Mononuclear cell (primary cell): ENCODE results near the gene MTCL1. TPM values are rescaled to one million over a fixed set of nuclear protein-coding genes. Genes with fewer than 3 reads are reported as not detected.

Experiments
- H3K27me3 ChIP-seq: 2 replicates; pipeline ENCODE4 v1.6.0; 2011; ENCODE audit warnings: low read length, control low read depth; ENCODE audit not compliant: insufficient read depth
- H3K4me1 ChIP-seq: 2 replicates; pipeline ENCODE4 v1.5.1; 2011; ENCODE audit warnings: mild to moderate bottlenecking, low read length, control low read depth; ENCODE audit not compliant: insufficient read depth
- H3K4me3 ChIP-seq: 2 replicates; pipeline ENCODE4 v1.5.1; 2011; ENCODE audit warnings: mild to moderate bottlenecking, low read length, moderate library complexity
- H3K9me3 ChIP-seq: 2 replicates; pipeline ENCODE4 v1.5.1; 2011; ENCODE audit warnings: low read depth, mild to moderate bottlenecking, control low read depth, low read length
- total RNA-seq: library from RNA; depleted of rRNA; stranded (reverse); fragments of >200 nt; gene quantifications from one replicate; pipeline ENCODE4 v1.2.3, GENCODE V29; 2012

MTCL1 gene
- total RNA-seq, 1 donor, result 0.63 TPM

DNA sequence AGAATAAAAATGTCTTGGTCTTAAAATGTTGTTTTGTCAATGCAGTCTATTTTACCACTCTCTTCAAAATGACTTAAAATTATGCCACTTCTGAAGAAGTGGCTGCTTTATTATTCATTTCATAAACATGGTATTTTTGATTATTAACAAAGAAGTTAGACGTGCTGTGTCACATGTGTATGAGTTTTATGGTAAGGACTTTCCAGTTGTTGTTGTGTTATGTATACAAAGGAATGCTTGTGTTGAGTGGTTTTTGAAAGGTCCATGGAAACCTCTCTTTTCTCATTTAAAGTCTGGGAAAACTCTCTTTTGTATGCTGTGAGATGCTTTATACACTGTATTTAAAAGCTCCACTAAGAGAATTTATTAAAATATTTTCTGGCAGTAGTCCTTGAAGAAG, 116.2 kb downstream of the MTCL1 start:
- no peak overlapping the region for H3K4me3 ChIP-seq
- H3K9me3 ChIP-seq, result no peaks in the 10 kb centered on the region
- H3K27me3 ChIP-seq, result no peaks in the 10 kb centered on the region
- no peaks in the 10 kb centered on the region for H3K4me1 ChIP-seq

DNA sequence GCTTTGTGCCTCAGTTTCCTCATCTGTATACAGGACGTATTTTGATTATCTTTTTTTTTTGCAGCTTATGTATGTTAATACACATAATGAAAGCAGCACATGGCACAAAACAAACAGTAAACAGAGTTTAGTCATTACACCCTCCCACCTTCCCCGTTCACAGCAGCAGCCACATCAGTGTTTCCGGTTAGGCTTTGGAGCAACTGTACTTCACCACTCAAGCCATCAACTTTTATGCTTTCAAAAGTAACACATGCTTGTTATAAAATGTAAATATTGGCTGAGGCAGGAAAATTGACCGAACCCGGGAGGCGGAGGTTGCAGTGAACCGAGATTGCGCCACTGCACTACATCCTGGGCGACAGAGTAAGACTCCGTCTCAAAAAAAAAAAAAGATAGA, 117.3 kb downstream of the MTCL1 start:
- Histone ChIP-seq H3K27me3 (no peaks in the 10 kb centered on the region), H3K4me3 (no peak overlapping the region), H3K9me3 (no peaks in the 10 kb centered on the region), H3K4me1 (no peaks in the 10 kb centered on the region)

DNA sequence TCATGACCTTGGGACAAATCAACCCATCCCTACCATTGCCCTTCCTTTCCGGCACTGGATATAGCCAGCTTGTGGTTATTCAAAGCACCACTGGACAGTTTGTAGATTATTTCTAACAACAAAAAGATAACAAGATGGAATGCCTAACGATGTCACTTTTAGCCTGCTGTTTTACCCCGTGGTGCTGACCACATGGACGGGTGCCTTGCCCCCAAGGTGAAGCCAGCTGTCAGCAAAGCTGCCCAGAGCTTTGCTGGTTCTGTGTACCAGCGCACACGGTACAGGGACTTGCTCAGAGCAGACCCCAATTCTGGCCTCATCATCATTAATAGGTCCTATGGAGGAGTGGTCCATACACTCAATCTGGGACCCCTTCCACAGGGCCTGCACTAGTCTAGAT, 118.2 kb downstream of the MTCL1 start:
- Histone ChIP-seq H3K4me3 (no peak overlapping the region), H3K9me3 (no peaks in the 10 kb centered on the region), H3K27me3 (no peaks in the 10 kb centered on the region), H3K4me1 (no peaks in the 10 kb centered on the region)

DNA sequence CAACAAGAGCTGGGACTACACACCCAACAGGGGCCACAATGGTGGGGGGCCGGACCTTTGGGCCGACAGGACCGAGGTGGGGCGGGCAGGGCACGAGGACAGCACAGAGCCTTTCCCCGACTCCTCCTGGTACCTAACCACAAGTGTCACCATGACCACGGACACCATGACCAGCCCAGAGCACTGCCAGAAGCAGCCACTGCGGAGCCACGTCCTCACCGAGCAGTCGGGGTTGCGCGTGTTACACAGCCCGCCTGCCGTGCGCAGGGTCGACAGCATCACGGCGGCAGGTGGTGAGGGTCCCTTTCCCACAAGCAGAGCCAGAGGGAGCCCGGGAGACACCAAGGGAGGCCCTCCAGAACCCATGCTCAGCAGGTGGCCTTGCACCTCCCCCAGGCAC, 119.5 kb downstream of the MTCL1 start:
- Histone ChIP-seq H3K4me1 (no peaks in the 10 kb centered on the region), H3K27me3 (no peaks in the 10 kb centered on the region), H3K9me3 (no peaks in the 10 kb centered on the region), H3K4me3 (no peak overlapping the region)

DNA sequence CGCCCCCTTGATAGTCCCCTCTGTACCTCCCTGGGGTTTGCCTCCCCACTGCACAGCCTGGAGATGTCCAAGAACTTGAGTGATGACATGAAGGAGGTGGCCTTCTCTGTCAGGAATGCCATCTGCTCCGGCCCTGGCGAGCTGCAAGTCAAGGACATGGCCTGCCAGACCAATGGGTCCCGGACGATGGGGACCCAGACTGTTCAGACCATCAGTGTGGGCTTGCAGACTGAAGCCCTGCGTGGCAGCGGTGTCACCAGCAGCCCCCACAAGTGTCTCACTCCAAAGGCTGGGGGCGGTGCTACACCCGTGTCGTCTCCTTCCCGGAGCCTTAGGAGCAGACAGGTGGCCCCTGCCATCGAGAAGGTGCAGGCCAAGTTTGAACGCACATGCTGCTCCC, 119.9 kb downstream of the MTCL1 start:
- no peak overlapping the region for H3K4me3 ChIP-seq
- H3K4me1 ChIP-seq, result no peaks in the 10 kb centered on the region
- H3K9me3 ChIP-seq, result no peaks in the 10 kb centered on the region
- H3K27me3 ChIP-seq, result no peaks in the 10 kb centered on the region

DNA sequence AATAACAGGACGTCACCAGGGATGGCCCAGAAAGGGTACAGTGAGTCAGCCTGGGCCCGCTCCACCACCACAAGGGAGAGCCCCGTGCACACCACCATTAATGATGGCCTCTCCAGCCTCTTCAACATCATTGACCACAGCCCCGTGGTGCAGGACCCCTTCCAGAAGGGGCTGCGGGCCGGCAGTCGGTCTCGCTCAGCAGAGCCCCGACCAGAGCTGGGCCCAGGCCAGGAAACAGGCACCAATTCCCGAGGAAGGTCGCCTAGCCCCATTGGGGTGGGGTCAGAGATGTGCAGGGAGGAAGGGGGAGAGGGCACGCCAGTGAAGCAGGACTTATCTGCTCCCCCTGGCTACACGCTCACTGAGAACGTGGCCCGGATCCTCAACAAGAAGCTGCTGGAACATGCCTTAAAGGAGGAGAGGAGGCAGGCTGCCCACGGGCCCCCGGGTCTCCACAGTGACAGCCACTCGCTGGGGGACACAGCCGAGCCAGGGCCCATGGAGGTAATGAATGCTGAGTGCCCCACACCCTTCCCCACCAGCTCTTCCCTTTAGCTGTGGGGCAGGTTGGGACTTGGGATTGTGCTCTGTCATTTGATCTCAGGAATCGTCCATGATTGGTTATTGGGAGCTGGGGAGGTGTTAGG, 120.5 kb downstream of the MTCL1 start:
- no peak overlapping the region for H3K4me3 ChIP-seq
- no peaks in the 10 kb centered on the region for H3K9me3 ChIP-seq
- no peaks in the 10 kb centered on the region for H3K27me3 ChIP-seq
- no peaks in the 10 kb centered on the region for H3K4me1 ChIP-seq

DNA sequence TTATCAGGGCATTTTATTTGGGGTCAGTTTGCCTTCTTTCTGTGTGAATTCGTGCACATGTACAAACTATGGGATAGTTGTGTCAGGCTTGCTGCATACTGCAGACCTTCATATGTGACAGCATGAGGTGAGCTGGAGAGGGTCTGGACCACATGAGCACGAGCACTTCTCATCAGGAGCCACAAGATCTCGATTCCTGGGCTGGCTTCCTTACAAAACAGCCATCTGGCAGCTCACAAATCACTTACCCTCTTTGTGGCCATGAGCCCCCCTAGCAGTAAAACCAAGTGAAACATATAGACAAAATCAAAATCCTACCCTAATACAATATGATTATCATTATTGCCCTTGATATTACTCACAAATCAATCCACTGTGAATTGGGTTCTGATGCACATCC, 121.2 kb downstream of the MTCL1 start:
- Histone ChIP-seq H3K27me3 (no peaks in the 10 kb centered on the region), H3K9me3 (no peaks in the 10 kb centered on the region), H3K4me1 (no peaks in the 10 kb centered on the region), H3K4me3 (no peak overlapping the region)

DNA sequence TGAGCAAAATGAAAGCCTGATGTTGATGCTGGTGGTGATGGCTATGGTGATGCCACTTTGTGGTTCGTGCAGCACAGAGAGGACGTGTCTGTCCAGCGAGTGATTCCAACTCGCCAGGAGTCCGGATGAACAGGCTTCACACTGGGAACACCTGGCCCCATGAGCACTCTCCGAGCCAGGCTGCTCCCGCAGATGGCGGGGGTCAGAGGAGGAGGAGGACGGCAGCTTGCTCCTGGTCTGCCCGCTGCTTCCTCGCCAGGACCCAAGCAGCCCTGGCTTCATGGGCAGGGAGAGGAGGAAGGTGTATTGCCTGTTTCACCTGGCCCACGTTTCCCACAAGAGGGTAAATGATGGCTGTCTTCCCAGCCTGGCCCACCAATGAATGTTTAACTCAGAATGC, 121.6 kb downstream of the MTCL1 start:
- H3K9me3 ChIP-seq, result no peaks in the 10 kb centered on the region
- no peaks in the 10 kb centered on the region for H3K4me1 ChIP-seq
- no peaks in the 10 kb centered on the region for H3K27me3 ChIP-seq
- H3K4me3 ChIP-seq, result no peak overlapping the region

DNA sequence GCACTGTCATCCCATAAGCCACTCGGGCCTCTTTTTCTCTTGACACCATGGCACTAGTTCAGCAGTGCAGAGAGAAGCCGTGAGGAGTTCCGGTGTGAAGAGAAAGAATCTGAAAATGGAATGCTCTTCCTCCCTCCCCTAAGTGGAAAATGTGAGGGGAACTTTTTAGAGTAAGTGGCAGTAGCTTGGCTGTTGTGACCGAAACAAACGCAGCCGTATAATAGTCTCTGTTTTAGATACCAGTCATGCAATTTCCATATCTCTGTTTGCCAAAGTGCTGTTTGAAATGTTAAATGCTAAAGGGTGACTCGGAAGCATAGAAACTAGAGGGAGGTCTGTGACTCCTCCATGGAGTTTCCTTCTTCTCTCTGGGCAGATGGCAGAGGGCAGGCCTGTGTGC, 122.9 kb downstream of the MTCL1 start:
- Histone ChIP-seq H3K9me3 (no peaks in the 10 kb centered on the region), H3K4me3 (no peak overlapping the region), H3K27me3 (no peaks in the 10 kb centered on the region), H3K4me1 (no peaks in the 10 kb centered on the region)

DNA sequence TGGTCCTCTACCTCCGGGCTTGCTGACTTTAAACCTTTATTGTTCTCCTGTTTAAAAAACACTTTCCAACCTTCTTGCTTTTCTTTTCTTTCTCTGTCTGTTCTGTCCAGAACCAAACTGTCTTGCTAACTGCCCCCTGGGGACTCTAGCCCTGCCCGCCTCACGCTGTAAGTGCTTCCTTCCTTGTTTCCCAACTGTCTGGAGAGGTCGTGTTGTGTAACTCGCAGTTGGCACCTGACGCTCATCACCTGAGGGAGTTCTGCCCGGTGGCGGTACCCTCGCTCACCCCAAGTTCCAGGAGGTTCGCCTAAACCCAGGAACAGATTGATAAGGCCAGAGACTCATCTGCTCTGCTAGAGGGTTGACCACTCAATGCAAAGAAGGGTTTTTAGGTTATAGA, 123.4 kb downstream of the MTCL1 start:
- no peaks in the 10 kb centered on the region for H3K27me3 ChIP-seq
- no peak overlapping the region for H3K4me3 ChIP-seq
- no peaks in the 10 kb centered on the region for H3K4me1 ChIP-seq
- H3K9me3 ChIP-seq, result no peaks in the 10 kb centered on the region

DNA sequence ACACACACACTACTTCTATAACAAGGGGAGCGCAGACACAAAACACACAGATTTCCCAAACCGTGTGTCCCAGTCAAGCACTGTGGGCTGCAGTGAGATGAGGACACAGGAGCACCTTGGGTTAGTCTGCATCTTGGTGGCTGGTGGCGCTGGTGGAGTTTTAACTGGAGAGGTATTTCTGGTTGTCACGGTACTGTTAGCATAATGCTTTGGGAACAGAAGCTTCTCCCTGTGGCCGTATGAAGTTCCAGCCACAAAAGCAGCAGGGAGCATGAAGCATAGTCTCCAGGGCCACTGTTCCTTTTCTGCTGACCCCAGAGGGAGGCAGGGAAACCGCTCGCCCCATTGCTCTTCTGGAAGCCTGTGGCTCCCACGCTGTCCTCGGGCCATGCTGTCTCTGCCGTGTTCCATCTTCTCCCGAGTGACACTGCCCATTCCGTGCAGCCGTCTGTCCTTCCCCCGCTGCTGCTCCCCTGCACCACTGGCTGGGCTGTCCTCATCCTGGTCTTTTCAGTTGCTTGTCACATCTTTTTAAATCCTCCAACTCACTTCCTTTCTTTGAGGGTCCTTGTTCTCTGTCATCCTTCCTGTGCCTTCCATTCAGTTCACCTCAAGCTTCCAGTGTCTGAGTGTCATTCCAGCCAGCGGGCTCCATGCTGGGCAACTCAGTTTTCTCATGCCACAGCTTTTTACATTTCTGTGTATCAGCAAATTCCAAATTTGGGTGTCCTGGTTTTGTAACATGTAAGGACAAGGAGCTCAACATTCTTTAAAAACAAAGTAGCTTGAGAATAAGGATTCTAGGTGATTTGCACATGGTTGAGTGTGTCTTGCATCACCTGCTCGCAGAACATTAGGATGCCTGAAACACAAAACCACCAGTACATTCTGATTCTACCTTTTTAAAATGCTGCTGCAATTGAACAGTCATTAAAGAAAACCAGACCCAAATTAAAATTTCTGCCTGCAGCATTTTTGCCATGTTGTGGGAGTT, 125.0 kb downstream of the MTCL1 start:
- Histone ChIP-seq H3K4me1 (no peaks in the 10 kb centered on the region), H3K9me3 (no peaks in the 10 kb centered on the region), H3K27me3 (no peaks in the 10 kb centered on the region), H3K4me3 (no peak overlapping the region)

DNA sequence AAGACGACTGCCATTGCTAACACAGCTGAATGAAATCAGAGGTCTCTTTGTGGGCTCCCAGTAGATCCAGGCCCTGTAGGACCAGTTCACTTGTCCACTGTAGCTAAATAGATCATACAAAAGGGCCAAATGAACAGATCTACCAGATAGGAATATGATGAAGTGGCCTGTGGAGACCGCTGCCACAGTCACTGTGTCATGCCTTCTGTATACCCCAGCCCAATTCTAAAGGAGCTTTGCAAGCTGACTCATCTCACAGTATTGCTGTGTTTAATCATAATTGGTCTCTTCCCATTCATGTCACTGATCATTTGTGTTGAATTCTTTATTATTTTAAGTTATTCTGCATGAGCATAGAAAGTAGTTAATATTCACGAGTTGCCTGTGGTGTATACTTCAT, 125.8 kb downstream of the MTCL1 start:
- Histone ChIP-seq H3K27me3 (no peaks in the 10 kb centered on the region), H3K9me3 (no peaks in the 10 kb centered on the region), H3K4me3 (no peak overlapping the region), H3K4me1 (no peaks in the 10 kb centered on the region)

DNA sequence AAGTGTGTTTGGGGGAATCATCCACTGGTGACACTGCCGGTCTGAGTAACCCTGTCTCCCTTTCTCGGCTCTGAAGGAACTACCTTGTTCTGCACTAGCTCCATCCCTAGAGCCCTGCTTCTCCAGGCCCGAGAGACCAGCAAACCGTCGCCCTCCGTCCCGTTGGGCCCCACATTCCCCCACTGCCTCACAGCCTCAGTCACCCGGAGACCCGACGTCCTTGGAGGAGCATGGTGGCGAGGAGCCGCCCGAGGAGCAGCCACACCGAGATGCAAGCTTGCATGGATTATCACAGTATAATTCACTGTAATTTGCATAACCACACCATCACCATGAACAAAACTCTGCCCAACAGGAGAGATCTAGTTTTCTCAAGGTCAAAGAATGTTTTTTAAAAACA, 126.2 kb downstream of the MTCL1 start:
- H3K27me3 ChIP-seq, result no peaks in the 10 kb centered on the region
- no peaks in the 10 kb centered on the region for H3K4me1 ChIP-seq
- H3K4me3 ChIP-seq, result no peak overlapping the region
- no peaks in the 10 kb centered on the region for H3K9me3 ChIP-seq

DNA sequence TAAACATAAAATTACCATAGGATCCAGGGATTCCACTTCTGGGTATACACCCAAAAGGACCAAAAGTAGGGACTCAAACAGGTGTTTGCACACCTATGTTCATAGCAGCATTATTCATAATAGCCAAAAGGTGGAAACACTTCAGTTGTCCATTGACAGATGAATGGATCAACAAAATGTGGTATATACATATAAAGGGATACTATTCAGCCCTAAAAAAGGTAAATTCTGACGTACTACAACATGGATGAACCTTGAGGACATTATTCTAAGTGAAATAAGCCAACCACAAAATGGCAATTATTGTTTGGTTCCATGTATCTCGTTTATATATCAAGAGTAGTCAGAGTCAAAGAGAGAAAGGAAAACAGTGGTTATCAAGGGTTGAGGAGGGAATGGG, 128.1 kb downstream of the MTCL1 start:
- H3K4me1 ChIP-seq, result no peaks in the 10 kb centered on the region
- no peaks in the 10 kb centered on the region for H3K9me3 ChIP-seq

DNA sequence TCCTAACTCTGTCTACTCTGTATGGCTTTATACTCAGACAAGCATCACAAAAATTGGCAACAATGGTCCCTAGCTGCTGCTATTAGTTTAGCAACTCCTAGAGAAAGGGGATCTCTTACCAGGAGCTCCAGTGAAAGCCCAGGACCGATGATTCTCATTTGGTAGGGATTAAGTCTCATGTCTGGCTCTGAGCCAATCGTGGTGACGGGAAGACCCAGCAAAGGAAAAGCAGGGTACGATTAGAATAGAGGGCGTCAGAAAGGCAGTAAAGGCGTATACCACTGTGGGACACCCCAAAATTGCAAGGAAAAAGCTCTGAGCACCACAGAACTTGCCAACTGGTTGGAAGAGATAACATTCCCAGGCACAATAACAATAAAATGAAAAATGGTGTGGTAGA, 129.5 kb downstream of the MTCL1 start:
- Histone ChIP-seq H3K9me3 (no peaks in the 10 kb centered on the region), H3K4me1 (no peaks in the 10 kb centered on the region), H3K27me3 (no peaks in the 10 kb centered on the region), H3K4me3 (no peak overlapping the region)

More for the DNA sequence above, 128.1 kb downstream of the MTCL1 start:
- H3K4me3 ChIP-seq, result no peak overlapping the region
- no peaks in the 10 kb centered on the region for H3K27me3 ChIP-seq

DNA sequence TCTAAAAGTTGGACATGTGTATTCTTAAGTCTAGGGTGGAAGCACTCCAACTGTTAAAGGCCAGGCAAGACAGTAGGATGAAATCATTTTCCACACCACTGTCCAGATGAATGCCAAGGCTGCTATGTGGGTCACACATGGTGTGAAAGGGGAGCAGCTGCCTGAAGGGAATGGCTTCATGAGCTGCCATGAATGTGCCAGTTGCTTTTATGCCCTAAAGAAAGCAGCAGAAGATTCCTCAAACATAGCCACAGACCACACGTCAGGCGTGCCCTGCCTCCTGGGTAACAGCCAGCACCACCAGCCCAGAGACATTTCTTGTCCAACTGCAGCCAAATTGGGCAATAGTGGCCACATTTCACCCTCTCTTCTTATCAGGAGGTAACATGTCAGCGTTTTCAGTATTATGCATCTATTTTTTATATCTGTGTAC, 130.2 kb downstream of the MTCL1 start:
- Histone ChIP-seq H3K4me3 (no peak overlapping the region), H3K9me3 (no peaks in the 10 kb centered on the region), H3K27me3 (no peaks in the 10 kb centered on the region), H3K4me1 (no peaks in the 10 kb centered on the region)
